Measurements from ENCODE around the gene EXOSC7. TPM values are rescaled to one million over a fixed set of nuclear protein-coding genes. Genes with fewer than 3 reads are reported as not detected.
"Not testable (repeated sequence)": the region's sequence is repeated elsewhere in the genome, so short reads cannot be mapped to it uniquely, and the experiment has no call there.

EXOSC7 gene
- polyA plus RNA-seq, 3 donors from 2014 or later, result 35.0 to 73.2 (median 52.2) TPM

GRCh38 chr3:45043728-45044299, 67.8 kb downstream of the EXOSC7 start:
- Mint-ChIP-seq H3K4me1 (peaks cover 19 to 20% of the 10 kb centered on the region in 2 donors), H3K27ac (no peak overlapping the region), H3K27me3 (ENCODE audit: low read depth in 3 of 3) (peaks cover 0 to 3% (median 3%) of the 10 kb centered on the region in 3 donors)

GRCh38 chr3:45048244-45048643, 72.2 kb downstream of the EXOSC7 start:
- Mint-ChIP-seq H3K27ac (no peak overlapping the region), H3K36me3 (no peaks in the 10 kb centered on the region), H3K4me3 (no peak overlapping the region), H3K9me3 (no peaks in the 10 kb centered on the region), H3K4me1 (no peaks in the 10 kb centered on the region), H3K27me3 (ENCODE audit: low read depth in 3 of 3) (peaks cover 1 to 6% (median 5%) of the 10 kb centered on the region in 3 donors)
- DNase-seq, result no peak

More at GRCh38 chr3:45043728-45044299, 67.8 kb downstream of the EXOSC7 start:
- no peak for DNase-seq
- Mint-ChIP-seq H3K36me3 (no peaks in the 10 kb centered on the region), H3K4me3 (no peak overlapping the region), H3K9me3 (no peaks in the 10 kb centered on the region)

- peaks cover 3 to 7% (median 6%) of the 10 kb centered on the region in 3 donors for H3K27me3 Mint-ChIP-seq (ENCODE audit: low read depth in 3 of 3)
- no peak overlapping the region for H3K27ac Mint-ChIP-seq
- DNase-seq, result no peak
Measured at GRCh38 chr3:45049807-45050206, 73.8 kb downstream of the EXOSC7 start.

GRCh38 chr3:45051685-45052084, 75.6 kb downstream of the EXOSC7 start:
- Mint-ChIP-seq H3K36me3 (no peaks in the 10 kb centered on the region), H3K4me1 (no peaks in the 10 kb centered on the region), H3K4me3 (no peak overlapping the region), H3K9me3 (no peaks in the 10 kb centered on the region), H3K27ac (no peak overlapping the region), H3K27me3 (ENCODE audit: low read depth in 3 of 3) (peaks cover 3 to 7% (median 6%) of the 10 kb centered on the region in 3 donors)
- no peak for DNase-seq

More at GRCh38 chr3:45049807-45050206, 73.8 kb downstream of the EXOSC7 start:
- Mint-ChIP-seq H3K4me1 (no peaks in the 10 kb centered on the region), H3K36me3 (no peaks in the 10 kb centered on the region), H3K9me3 (no peaks in the 10 kb centered on the region), H3K4me3 (no peak overlapping the region)

- not testable (repeated sequence) for H3K4me3 Mint-ChIP-seq, DNase-seq, H3K9me3 Mint-ChIP-seq, H3K4me1 Mint-ChIP-seq, H3K36me3 Mint-ChIP-seq, H3K27ac Mint-ChIP-seq
- H3K27me3 Mint-ChIP-seq (ENCODE audit: low read depth in 3 of 3), result peaks cover 4 to 13% (median 5%) of the 10 kb centered on the region in 3 donors
Measured at GRCh38 chr3:45053805-45054195, 77.8 kb downstream of the EXOSC7 start.

- H3K27me3 Mint-ChIP-seq (ENCODE audit: low read depth in 3 of 3), result peaks cover 2 to 13% (median 5%) of the 10 kb centered on the region in 3 donors
- no peak for DNase-seq
- no peak overlapping the region for H3K27ac Mint-ChIP-seq
- H3K4me3 Mint-ChIP-seq, result no peak overlapping the region
- H3K9me3 Mint-ChIP-seq, result no peaks in the 10 kb centered on the region
- peaks cover 0 to 4% (median 0%) of the 10 kb centered on the region in 3 donors for H3K36me3 Mint-ChIP-seq
- H3K4me1 Mint-ChIP-seq, result no peaks in the 10 kb centered on the region
Measured at GRCh38 chr3:45054196-45054857, 78.3 kb downstream of the EXOSC7 start.

GRCh38 chr3:45055032-45055410, 79.0 kb downstream of the EXOSC7 start:
- no peak overlapping the region for H3K27ac Mint-ChIP-seq
- H3K27me3 Mint-ChIP-seq (ENCODE audit: low read depth in 3 of 3), result peaks cover 2 to 13% (median 4%) of the 10 kb centered on the region in 3 donors
- H3K4me3 Mint-ChIP-seq, result no peak overlapping the region
- no peak for DNase-seq
- H3K9me3 Mint-ChIP-seq, result no peaks in the 10 kb centered on the region
- peaks cover 0 to 4% (median 0%) of the 10 kb centered on the region in 3 donors for H3K36me3 Mint-ChIP-seq
- no peaks in the 10 kb centered on the region for H3K4me1 Mint-ChIP-seq

- Mint-ChIP-seq H3K27ac (no peak overlapping the region), H3K4me1 (no peaks in the 10 kb centered on the region), H3K27me3 (ENCODE audit: low read depth in 3 of 3) (peaks cover 2 to 13% (median 4%) of the 10 kb centered on the region in 3 donors), H3K36me3 (peaks cover 0 to 4% (median 0%) of the 10 kb centered on the region in 3 donors), H3K4me3 (no peak overlapping the region), H3K9me3 (no peaks in the 10 kb centered on the region)
- no peak for DNase-seq
Measured at GRCh38 chr3:45055411-45056143, 79.5 kb downstream of the EXOSC7 start.

- Mint-ChIP-seq H3K9me3 (no peaks in the 10 kb centered on the region), H3K27me3 (ENCODE audit: low read depth in 3 of 3) (peaks cover 2 to 10% (median 4%) of the 10 kb centered on the region in 3 donors), H3K4me3 (no peak overlapping the region), H3K27ac (no peak overlapping the region), H3K36me3 (peaks cover 0 to 4% (median 0%) of the 10 kb centered on the region in 3 donors), H3K4me1 (no peaks in the 10 kb centered on the region)
- no peak for DNase-seq
Measured at GRCh38 chr3:45056608-45057301, 80.7 kb downstream of the EXOSC7 start.

- H3K4me3 Mint-ChIP-seq, result no peak overlapping the region
- H3K36me3 Mint-ChIP-seq, result peaks cover 0 to 4% (median 0%) of the 10 kb centered on the region in 3 donors
- H3K27ac Mint-ChIP-seq, result peak overlapping the region in 1 of 6 donors; percentile 49
- no peaks in the 10 kb centered on the region for H3K9me3 Mint-ChIP-seq
- H3K4me1 Mint-ChIP-seq, result no peaks in the 10 kb centered on the region
- no peak for DNase-seq
- H3K27me3 Mint-ChIP-seq (ENCODE audit: low read depth in 3 of 3), result peaks cover 2 to 13% (median 4%) of the 10 kb centered on the region in 3 donors
Measured at GRCh38 chr3:45057557-45057956, 81.5 kb downstream of the EXOSC7 start.

- DNase-seq, result no peak
Measured at GRCh38 chr3:45059132-45059531, 83.1 kb downstream of the EXOSC7 start.

GRCh38 chr3:45060165-45060892, 84.3 kb downstream of the EXOSC7 start:
- DNase-seq, result no peak
- peaks cover 0 to 16% (median 2%) of the 10 kb centered on the region in 3 donors for H3K27me3 Mint-ChIP-seq (ENCODE audit: low read depth in 3 of 3)
- H3K9me3 Mint-ChIP-seq, result no peaks in the 10 kb centered on the region
- H3K27ac Mint-ChIP-seq, result no peak overlapping the region
- peaks cover 0 to 4% (median 0%) of the 10 kb centered on the region in 3 donors for H3K36me3 Mint-ChIP-seq
- peaks cover 10 to 13% of the 10 kb centered on the region in 2 donors for H3K4me1 Mint-ChIP-seq
- H3K4me3 Mint-ChIP-seq, result no peak overlapping the region

More at GRCh38 chr3:45059132-45059531, 83.1 kb downstream of the EXOSC7 start:
- H3K4me1 Mint-ChIP-seq, result peaks cover 0 to under 1% of the 10 kb centered on the region in 2 donors
- H3K9me3 Mint-ChIP-seq, result no peaks in the 10 kb centered on the region
- H3K27ac Mint-ChIP-seq, result no peak overlapping the region
- H3K4me3 Mint-ChIP-seq, result no peak overlapping the region
- H3K27me3 Mint-ChIP-seq (ENCODE audit: low read depth in 3 of 3), result peaks cover 0 to 16% (median 2%) of the 10 kb centered on the region in 3 donors
- peaks cover 0 to 4% (median 0%) of the 10 kb centered on the region in 3 donors for H3K36me3 Mint-ChIP-seq
